ENCODE data around the gene UNC119. TPM values are rescaled to one million over a fixed set of nuclear protein-coding genes. Genes with fewer than 3 reads are reported as not detected.

Gene UNC119
- total RNA-seq, 2 experiments from 2014 or later, result 14.2 to 14.9 TPM

DNA sequence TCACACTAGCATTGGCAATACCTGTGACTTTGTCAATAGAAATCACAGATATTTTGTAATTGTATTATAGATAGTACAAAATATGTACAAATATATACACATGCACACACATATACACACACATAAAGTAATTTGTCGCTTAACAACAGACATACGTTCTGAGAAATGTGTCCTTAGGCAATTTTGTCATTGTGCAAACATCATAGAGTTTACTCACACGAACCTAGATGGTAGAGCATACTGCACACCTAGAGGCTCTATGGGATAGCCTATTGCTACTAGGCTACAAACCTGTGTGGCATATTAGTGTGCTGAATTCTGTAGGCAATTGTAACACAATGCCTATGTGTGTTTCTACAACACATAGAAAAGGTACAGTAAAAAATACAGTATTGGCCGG, 11.0 kb downstream of the UNC119 start:
- ChIA-PET CTCF (ENCODE audit: unreplicated experiment) (no interaction called here), POLR2A (no interaction called here)
- Histone ChIP-seq H3K9me2 (ENCODE audit: insufficient read depth, low read length) (no peaks in the 10 kb centered on the region), H2AFZ (ENCODE audit: low read length) (no peak overlapping the region), H3K27ac (ENCODE audit: low read depth, low read length, poor library complexity, severe bottlenecking) (no peak overlapping the region), H3K79me2 (ENCODE audit: insufficient read depth, low read depth, low read length) (no peaks in the 10 kb centered on the region), H3K9me3 (ENCODE audit: low read length) (no peaks in the 10 kb centered on the region), H3K4me2 (ENCODE audit: low read length) (no peak overlapping the region), H3K4me1 (ENCODE audit: insufficient read depth, low read length, poor library complexity, severe bottlenecking) (peaks cover 5% of the 10 kb centered on the region), H3K4me3 (ENCODE audit: low read depth, low read length, poor library complexity, severe bottlenecking) (no peak overlapping the region), H3K36me3 (ENCODE audit: insufficient read depth, low read length) (no peaks in the 10 kb centered on the region), H4K20me1 (ENCODE audit: insufficient read depth, low read length) (no peaks in the 10 kb centered on the region)
- intact Hi-C loops (cut with micrococcal nuclease; ENCODE audit: unreplicated experiment), result no loop called here
- no peak for TF ChIP-seq EZH2phosphoT487 (IDR thresholded peaks at IDR 0.05; ENCODE audit: borderline replicate concordance, low read depth, low read length)
- TF ChIP-seq, protein P1, sequence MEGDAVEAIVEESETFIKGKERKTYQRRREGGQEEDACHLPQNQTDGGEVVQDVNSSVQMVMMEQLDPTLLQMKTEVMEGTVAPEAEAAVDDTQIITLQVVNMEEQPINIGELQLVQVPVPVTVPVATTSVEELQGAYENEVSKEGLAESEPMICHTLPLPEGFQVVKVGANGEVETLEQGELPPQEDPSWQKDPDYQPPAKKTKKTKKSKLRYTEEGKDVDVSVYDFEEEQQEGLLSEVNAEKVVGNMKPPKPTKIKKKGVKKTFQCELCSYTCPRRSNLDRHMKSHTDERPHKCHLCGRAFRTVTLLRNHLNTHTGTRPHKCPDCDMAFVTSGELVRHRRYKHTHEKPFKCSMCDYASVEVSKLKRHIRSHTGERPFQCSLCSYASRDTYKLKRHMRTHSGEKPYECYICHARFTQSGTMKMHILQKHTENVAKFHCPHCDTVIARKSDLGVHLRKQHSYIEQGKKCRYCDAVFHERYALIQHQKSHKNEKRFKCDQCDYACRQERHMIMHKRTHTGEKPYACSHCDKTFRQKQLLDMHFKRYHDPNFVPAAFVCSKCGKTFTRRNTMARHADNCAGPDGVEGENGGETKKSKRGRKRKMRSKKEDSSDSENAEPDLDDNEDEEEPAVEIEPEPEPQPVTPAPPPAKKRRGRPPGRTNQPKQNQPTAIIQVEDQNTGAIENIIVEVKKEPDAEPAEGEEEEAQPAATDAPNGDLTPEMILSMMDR (conservative IDR thresholded peaks at IDR 0.05; ENCODE audit: low read length), result no peak
- no TSS peak for BruUV-seq (replicated peaks)
- no peak for DNase-seq (ENCODE audit: low spot score)

DNA sequence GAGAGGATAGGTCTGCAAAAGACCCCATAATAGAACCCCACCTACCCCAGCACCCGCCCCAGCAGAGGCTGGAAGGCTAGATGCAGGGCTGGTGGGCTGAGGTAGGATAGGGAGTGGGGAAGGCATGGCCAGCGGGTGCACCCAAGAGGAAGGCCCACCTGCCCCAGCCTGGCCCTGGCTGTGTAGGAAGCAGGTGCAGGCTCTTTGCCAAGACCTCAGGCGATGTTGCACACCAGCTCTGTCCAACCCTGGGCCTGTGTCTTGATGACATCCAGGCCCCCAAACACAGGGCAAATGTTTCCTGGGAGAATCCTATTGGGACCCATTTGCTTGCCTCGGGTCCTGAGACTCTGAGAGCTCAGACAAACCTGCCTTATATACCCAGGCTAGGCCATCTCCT, 12.2 kb downstream of the UNC119 start:
- no peak overlapping the region for H3K4me3 ChIP-seq (ENCODE audit: low read depth, low read length, poor library complexity, severe bottlenecking)
- no peaks in the 10 kb centered on the region for H3K9me3 ChIP-seq (ENCODE audit: low read length)
- no peak for TF ChIP-seq EZH2phosphoT487 (IDR thresholded peaks at IDR 0.05; ENCODE audit: borderline replicate concordance, low read depth, low read length)
- TF ChIP-seq, protein P1 (conservative IDR thresholded peaks at IDR 0.05; ENCODE audit: low read length), result no peak
- intact Hi-C loops (cut with micrococcal nuclease; ENCODE audit: unreplicated experiment), result loop anchor here (1.0 kb wide), 1 partner anchor 46 kb away; no protein-coding TSS in a partner anchor
- no peaks in the 10 kb centered on the region for H3K36me3 ChIP-seq (ENCODE audit: insufficient read depth, low read length)
- no TSS peak for BruUV-seq (replicated peaks)
- CTCF ChIA-PET (ENCODE audit: unreplicated experiment), result no interaction called here
- no peak overlapping the region for H3K4me2 ChIP-seq (ENCODE audit: low read length)
- H3K27ac ChIP-seq (ENCODE audit: low read depth, low read length, poor library complexity, severe bottlenecking), result no peak overlapping the region
- DNase-seq (ENCODE audit: low spot score), result no peak
- no peaks in the 10 kb centered on the region for H3K79me2 ChIP-seq (ENCODE audit: insufficient read depth, low read depth, low read length)
- peaks cover 5% of the 10 kb centered on the region for H3K4me1 ChIP-seq (ENCODE audit: insufficient read depth, low read length, poor library complexity, severe bottlenecking)
- H2AFZ ChIP-seq (ENCODE audit: low read length), result no peak overlapping the region
- POLR2A ChIA-PET, result interaction anchor here (0.7 kb wide), 1 partner anchor 53 kb away, joined by 8 read pairs; no protein-coding TSS in a partner anchor
- no peaks in the 10 kb centered on the region for H3K9me2 ChIP-seq (ENCODE audit: insufficient read depth, low read length)
- no peaks in the 10 kb centered on the region for H4K20me1 ChIP-seq (ENCODE audit: insufficient read depth, low read length)

DNA sequence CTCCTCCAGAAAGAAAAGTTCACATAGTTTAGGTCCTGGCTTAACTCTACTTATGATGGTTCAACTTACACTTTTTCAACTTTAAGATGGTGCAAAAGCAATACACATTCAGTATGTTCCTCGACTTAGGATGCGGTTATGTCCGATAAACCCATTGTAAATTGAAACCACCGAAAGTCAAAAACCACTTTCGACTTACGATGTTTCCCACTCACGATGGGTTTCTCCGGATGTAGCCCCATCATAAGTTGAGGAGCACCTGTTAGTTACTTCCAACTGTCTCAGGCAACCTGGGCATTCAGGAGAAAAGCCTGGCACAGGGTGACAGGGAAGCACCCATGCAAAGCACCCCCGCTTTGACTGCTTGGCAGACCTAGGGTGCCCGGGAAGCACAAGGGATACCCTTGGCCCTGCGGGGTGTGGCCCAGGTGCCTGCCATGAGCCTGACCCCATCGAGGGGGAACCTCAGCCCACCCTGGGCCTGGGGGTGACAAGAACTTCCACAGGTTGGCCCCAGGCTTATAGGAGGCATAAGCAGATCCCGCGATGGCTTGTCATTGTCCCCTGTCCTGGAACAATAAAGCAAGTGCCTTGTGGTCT, 14.0 kb downstream of the UNC119 start:
- Histone ChIP-seq H2AFZ (ENCODE audit: low read length) (no peak overlapping the region), H3K36me3 (ENCODE audit: insufficient read depth, low read length) (no peaks in the 10 kb centered on the region), H3K79me2 (ENCODE audit: insufficient read depth, low read depth, low read length) (no peaks in the 10 kb centered on the region), H3K4me3 (ENCODE audit: low read depth, low read length, poor library complexity, severe bottlenecking) (no peak overlapping the region), H3K9me3 (ENCODE audit: low read length) (no peaks in the 10 kb centered on the region), H3K9me2 (ENCODE audit: insufficient read depth, low read length) (no peaks in the 10 kb centered on the region), H3K4me2 (ENCODE audit: low read length) (no peak overlapping the region), H3K27ac (ENCODE audit: low read depth, low read length, poor library complexity, severe bottlenecking) (no peak overlapping the region), H4K20me1 (ENCODE audit: insufficient read depth, low read length) (no peaks in the 10 kb centered on the region), H3K4me1 (ENCODE audit: insufficient read depth, low read length, poor library complexity, severe bottlenecking) (no peaks in the 10 kb centered on the region)
- ChIA-PET CTCF (ENCODE audit: unreplicated experiment) (no interaction called here), POLR2A (no interaction called here)
- DNase-seq (ENCODE audit: low spot score), result no peak
- intact Hi-C loops (cut with micrococcal nuclease; ENCODE audit: unreplicated experiment), result no loop called here
- no TSS peak for BruUV-seq (replicated peaks)
- TF ChIP-seq, protein P1 (conservative IDR thresholded peaks at IDR 0.05; ENCODE audit: low read length), result no peak
- TF ChIP-seq EZH2phosphoT487 (IDR thresholded peaks at IDR 0.05; ENCODE audit: borderline replicate concordance, low read depth, low read length), result no peak

All from OCI-LY7 (cell line).